HepG2 (cell line): Measurements from ENCODE around the gene TRIM28. TPM values are rescaled to one million over a fixed set of nuclear protein-coding genes. Genes with fewer than 3 reads are reported as not detected.

ENCODE experiments used
- AHDC1 ChIP-seq: sonication (generic); formaldehyde crosslinking; IDR thresholded peaks from 2 replicates; pipeline ENCODE4 v1.5.1; 2020; ENCODE audit warnings: mild to moderate bottlenecking, missing genetic modification reagents, borderline replicate concordance
- KLF12 ChIP-seq: sonication (generic); formaldehyde crosslinking; IDR thresholded peaks from 2 replicates; pipeline ENCODE4 v1.4.0; 2020; ENCODE audit warnings: missing genetic modification reagents, borderline replicate concordance
- NCOR1 ChIP-seq: fragments of 200-600 bp; sonication (generic); IDR thresholded peaks from 2 replicates; pipeline ENCODE4 v1.7.0; 2017; ENCODE audit warnings: antibody characterized with exemption, low read length, borderline replicate concordance
- NR0B2 ChIP-seq: sonication (generic); formaldehyde crosslinking; IDR thresholded peaks from 2 replicates; pipeline ENCODE4 v1.4.0; 2020; ENCODE audit warnings: mild to moderate bottlenecking, missing genetic modification reagents
- PATZ1 ChIP-seq: sonication (generic); formaldehyde crosslinking; IDR thresholded peaks from 2 replicates; pipeline ENCODE4 v1.4.0; 2020; ENCODE audit warnings: missing genetic modification reagents
- PLSCR1 ChIP-seq: sonication (generic); formaldehyde crosslinking; IDR thresholded peaks from 2 replicates; pipeline ENCODE4 v1.5.0; 2020; ENCODE audit warnings: missing genetic modification reagents, mild to moderate bottlenecking, borderline replicate concordance
- ZBTB7A ChIP-seq: sonication (generic); formaldehyde crosslinking; IDR thresholded peaks from 2 replicates; pipeline ENCODE4 v1.8.0; 2022; ENCODE audit warnings: mild to moderate bottlenecking, missing genetic modification reagents
- ZBTB8A ChIP-seq: sonication (generic); formaldehyde crosslinking; IDR thresholded peaks from 2 replicates; pipeline ENCODE4 v1.4.0; 2020; ENCODE audit warnings: mild to moderate bottlenecking, low read depth, missing genetic modification reagents, borderline replicate concordance
- ZNF317 ChIP-seq: sonication (generic); formaldehyde crosslinking; IDR thresholded peaks from 2 replicates; pipeline ENCODE4 v1.5.0; 2020; ENCODE audit warnings: mild to moderate bottlenecking, missing genetic modification reagents
- ZNF879 ChIP-seq: sonication (generic); formaldehyde crosslinking; IDR thresholded peaks from 2 replicates; pipeline ENCODE4 v1.8.1; 2023; ENCODE audit warnings: missing genetic modification reagents
- polyA plus RNA-seq, 8 experiments: library from polyadenylated mRNA; depleted of rRNA in 3 of 8; stranded (reverse) in 7 of 8; unstranded in 1 of 8; fragments of >200 nt; fragmentation: Illumina TruSeq in 4 of 8; extraction: Trizol in 4 of 8; gene quantifications; 2 replicates each; pipeline versions ENCODE4 v1.2.1 to v1.2.3, GENCODE V29; 2011 to 2016; ENCODE audit warnings: low read depth in 4 of 8, missing spikeins in 1 of 8, mixed read lengths in 1 of 8; ENCODE audit not compliant: insufficient read depth in 1 of 8
- total RNA-seq, 5 experiments: library from RNA; depleted of rRNA; stranded (reverse); fragments of >200 nt; fragmentation: Illumina TruSeq; extraction: Trizol; gene quantifications; 2 replicates each; pipeline ENCODE4 v1.2.3, GENCODE V29; 2016; ENCODE audit warnings: low read depth in 1 of 5

Gene TRIM28
- total and polyA plus RNA-seq, 2 of the 13 experiments (the other 11 are each of a cell fraction or from before 2014, with no cell fraction given), result 361 to 439 TPM

- TF ChIP-seq KLF12 (peak; percentile 98), PLSCR1 (CRISPR knock-in tag) (no peak), NR0B2 (CRISPR knock-in tag) (0 out of 2 replicates have a peak, but pooled peaks have one; percentile 71), NCOR1 (0 out of 2 replicates have a peak, but pooled peaks have one; percentile 75), ZBTB8A (CRISPR knock-in tag) (0 out of 2 replicates have a peak, but pooled peaks have one; percentile 39), AHDC1 (CRISPR knock-in tag) (0 out of 2 replicates have a peak, but pooled peaks have one; percentile 55), PATZ1 (CRISPR knock-in tag) (peak; percentile 76), ZNF879 (CRISPR knock-in tag) (peak; percentile 80; the same call in 1 of the 2 replicates), ZNF317 (CRISPR knock-in tag) (peak; percentile 88; the same call in 1 of the 2 replicates), ZBTB7A (CRISPR knock-in tag) (peak; percentile 97; the same call in 1 of the 2 replicates)
These were observed 24.3 kb upstream of the TRIM28 start, which contains the start of gene ZBTB45 (continued) for GRCh38 chr19:58519355-58520256.
